Parietal lobe (tissue), 1 donor: ENCODE results near the gene CT45A6. TPM values are rescaled to one million over a fixed set of nuclear protein-coding genes. Genes with fewer than 3 reads are reported as not detected.

Experiments used
- total RNA-seq: library from RNA; depleted of rRNA; stranded (reverse); fragments of >200 nt; gene quantifications from one replicate; pipeline ENCODE4 v1.2.3, GENCODE V29; 2014

CT45A6 gene, protein sequence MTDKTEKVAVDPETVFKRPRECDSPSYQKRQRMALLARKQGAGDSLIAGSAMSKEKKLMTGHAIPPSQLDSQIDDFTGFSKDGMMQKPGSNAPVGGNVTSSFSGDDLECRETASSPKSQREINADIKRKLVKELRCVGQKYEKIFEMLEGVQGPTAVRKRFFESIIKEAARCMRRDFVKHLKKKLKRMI
- total RNA-seq = not detected

DNA sequence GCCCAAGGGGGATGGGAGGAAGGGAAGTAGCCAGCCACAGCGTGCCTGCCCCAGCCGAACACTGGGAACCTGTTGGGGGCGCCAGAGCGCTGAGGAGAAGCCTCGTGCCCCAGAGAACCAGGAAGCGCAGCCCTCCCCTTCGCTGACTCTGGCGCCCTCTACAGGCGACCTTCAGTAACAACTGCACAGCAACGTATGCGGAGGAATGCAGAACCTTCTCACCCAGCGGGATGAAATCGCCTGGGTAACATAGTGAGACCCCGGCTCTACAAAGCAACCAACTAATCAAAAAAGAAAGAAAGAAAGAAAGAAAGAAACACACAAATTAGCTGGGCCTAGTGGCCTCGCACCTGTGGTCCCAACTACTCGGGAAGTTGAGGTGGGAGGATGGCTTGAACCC lies at the start of gene CT45A6:
CT45A6 (minus strand) TSS at position 101 of the 400 bp plus-strand sequence. CDS start 3,794 bp downstream, outside the sequence.

DNA sequence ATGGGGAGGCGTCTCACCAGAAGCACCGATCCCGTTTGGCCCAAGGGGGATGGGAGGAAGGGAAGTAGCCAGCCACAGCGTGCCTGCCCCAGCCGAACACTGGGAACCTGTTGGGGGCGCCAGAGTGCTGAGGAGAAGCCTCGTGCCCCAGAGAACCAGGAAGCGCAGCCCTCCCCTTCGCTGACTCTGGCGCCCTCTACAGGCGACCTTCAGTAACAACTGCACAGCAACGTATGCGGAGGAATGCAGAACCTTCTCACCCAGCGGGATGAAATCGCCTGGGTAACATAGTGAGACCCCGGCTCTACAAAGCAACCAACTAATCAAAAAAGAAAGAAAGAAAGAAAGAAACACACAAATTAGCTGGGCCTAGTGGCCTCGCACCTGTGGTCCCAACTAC lies 34.6 kb upstream of the CT45A6 start, which contains the start of gene CT45A7:
CT45A7 (minus strand) TSS at position 101 of the 400 bp plus-strand sequence. CDS start 3,747 bp downstream, outside the sequence.

DNA sequence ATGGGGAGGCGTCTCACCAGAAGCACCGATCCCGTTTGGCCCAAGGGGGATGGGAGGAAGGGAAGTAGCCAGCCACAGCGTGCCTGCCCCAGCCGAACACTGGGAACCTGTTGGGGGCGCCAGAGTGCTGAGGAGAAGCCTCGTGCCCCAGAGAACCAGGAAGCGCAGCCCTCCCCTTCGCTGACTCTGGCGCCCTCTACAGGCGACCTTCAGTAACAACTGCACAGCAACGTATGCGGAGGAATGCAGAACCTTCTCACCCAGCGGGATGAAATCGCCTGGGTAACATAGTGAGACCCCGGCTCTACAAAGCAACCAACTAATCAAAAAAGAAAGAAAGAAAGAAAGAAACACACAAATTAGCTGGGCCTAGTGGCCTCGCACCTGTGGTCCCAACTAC lies 17.3 kb upstream of the CT45A6 start, which contains the start of gene CT45A2:
CT45A2 (minus strand) TSS at position 101 of the 400 bp plus-strand sequence. CDS start 3,747 bp downstream, outside the sequence.

DNA sequence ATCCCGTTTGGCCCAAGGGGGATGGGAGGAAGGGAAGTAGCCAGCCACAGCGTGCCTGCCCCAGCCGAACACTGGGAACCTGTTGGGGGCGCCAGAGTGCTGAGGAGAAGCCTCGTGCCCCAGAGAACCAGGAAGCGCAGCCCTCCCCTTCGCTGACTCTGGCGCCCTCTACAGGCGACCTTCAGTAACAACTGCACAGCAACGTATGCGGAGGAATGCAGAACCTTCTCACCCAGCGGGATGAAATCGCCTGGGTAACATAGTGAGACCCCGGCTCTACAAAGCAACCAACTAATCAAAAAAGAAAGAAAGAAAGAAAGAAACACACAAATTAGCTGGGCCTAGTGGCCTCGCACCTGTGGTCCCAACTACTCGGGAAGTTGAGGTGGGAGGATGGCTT lies 17.2 kb downstream of the CT45A6 start, which contains the start of gene CT45A5:
CT45A5 (minus strand) TSS at position 101 of the 400 bp plus-strand sequence. CDS start 3,774 bp downstream, outside the sequence.

DNA sequence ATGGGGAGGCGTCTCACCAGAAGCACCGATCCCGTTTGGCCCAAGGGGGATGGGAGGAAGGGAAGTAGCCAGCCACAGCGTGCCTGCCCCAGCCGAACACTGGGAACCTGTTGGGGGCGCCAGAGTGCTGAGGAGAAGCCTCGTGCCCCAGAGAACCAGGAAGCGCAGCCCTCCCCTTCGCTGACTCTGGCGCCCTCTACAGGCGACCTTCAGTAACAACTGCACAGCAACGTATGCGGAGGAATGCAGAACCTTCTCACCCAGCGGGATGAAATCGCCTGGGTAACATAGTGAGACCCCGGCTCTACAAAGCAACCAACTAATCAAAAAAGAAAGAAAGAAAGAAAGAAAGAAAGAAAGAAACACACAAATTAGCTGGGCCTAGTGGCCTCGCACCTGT lies 34.5 kb downstream of the CT45A6 start, which contains the start of gene CT45A3:
CT45A3 (minus strand) TSS at position 101 of the 400 bp plus-strand sequence. CDS start 3,747 bp downstream, outside the sequence.

Other genes with a start within 250 kb of the CT45A6 start
- not detected for gene CT45A1, start 89.1 kb downstream of the CT45A6 start, total RNA-seq
- not detected for gene CT45A3, start 34.6 kb downstream of the CT45A6 start, total RNA-seq
- not detected for gene CT45A5, start 17.3 kb downstream of the CT45A6 start, total RNA-seq
- gene CT45A2, start 17.2 kb upstream of the CT45A6 start, total RNA-seq = not detected
- gene CT45A7, start 34.5 kb upstream of the CT45A6 start, total RNA-seq = not detected
- gene CT45A8, start 51.8 kb upstream of the CT45A6 start, total RNA-seq = not detected
- gene CT45A9, start 69.0 kb upstream of the CT45A6 start, total RNA-seq = not detected
- not detected for gene CT45A10, start 90.7 kb upstream of the CT45A6 start, total RNA-seq
- gene SAGE1, start 90.9 kb upstream of the CT45A6 start, total RNA-seq = not detected
- gene MMGT1, start 171.2 kb upstream of the CT45A6 start, total RNA-seq = 16.9 TPM
- 95.2 TPM for gene SLC9A6, start 182.6 kb upstream of the CT45A6 start, total RNA-seq